Neural cell (in vitro differentiated cells): ENCODE results near the gene TNFSF15. TPM values are rescaled to one million over a fixed set of nuclear protein-coding genes. Genes with fewer than 3 reads are reported as not detected.

Source experiments
- H2AFZ ChIP-seq: fragments of 200-600, 300-800 bp; sonication (generic), shearing (Covaris generic); 2 replicates; pipeline ENCODE4 v1.6.0; 2014; ENCODE audit warnings: low read depth, mild to moderate bottlenecking, antibody characterized with exemption, low read length, moderate library complexity
- H3F3A ChIP-seq: fragments of 200-600 bp; shearing (Covaris generic); 2 replicates; pipeline ENCODE4 v1.6.1; 2016; ENCODE audit warnings: mild to moderate bottlenecking, moderate library complexity, mixed read lengths, antibody characterized with exemption, low read length; ENCODE audit not compliant: insufficient read depth, poor library complexity, severe bottlenecking
- H3K27ac ChIP-seq: fragments of 200-600, 300-800 bp; sonication (generic), shearing (Covaris generic); 2 replicates; pipeline ENCODE4 v1.5.1; 2014; ENCODE audit warnings: mild to moderate bottlenecking, low read length, moderate library complexity
- H3K27me3 ChIP-seq: fragments of 300-800, 200-600 bp; sonication (generic), shearing (Covaris generic); 2 replicates; pipeline ENCODE4 v1.6.0; 2014; ENCODE audit warnings: mild to moderate bottlenecking, low read depth, low read length, moderate library complexity; ENCODE audit not compliant: insufficient read depth
- H3K36me3 ChIP-seq: fragments of 300-800, 200-600 bp; sonication (generic), shearing (Covaris generic); 2 replicates; pipeline ENCODE4 v1.5.1; 2014; ENCODE audit warnings: mild to moderate bottlenecking, antibody characterized with exemption, low read length, moderate library complexity; ENCODE audit not compliant: insufficient read depth
- H3K4me2 ChIP-seq: fragments of 300-800, 200-600 bp; sonication (generic), shearing (Covaris generic); 2 replicates; pipeline ENCODE4 v1.6.0; 2014; ENCODE audit warnings: mild to moderate bottlenecking, low read length
- H3K4me3 ChIP-seq: fragments of 300-800, 200-600 bp; sonication (generic), shearing (Covaris generic); 2 replicates; pipeline ENCODE4 v1.5.1; 2014; ENCODE audit warnings: mild to moderate bottlenecking, low read length, moderate library complexity
- H3K79me2 ChIP-seq: fragments of 200-600 bp; shearing (Covaris generic); replicated peaks from 2 replicates; pipeline ENCODE4 v1.6.0; 2014; ENCODE audit warnings: mild to moderate bottlenecking, low read length, moderate library complexity; ENCODE audit not compliant: insufficient read depth
- H3K9ac ChIP-seq: fragments of 300-800, 200-600 bp; sonication (generic), shearing (Covaris generic); 2 replicates; pipeline ENCODE4 v1.6.1; 2016; ENCODE audit warnings: mild to moderate bottlenecking, low read length, mixed read lengths
- H3K9me2 ChIP-seq: fragments of 200-600 bp; shearing (Covaris generic); 2 replicates; pipeline ENCODE4 v1.6.1; 2016; ENCODE audit warnings: mild to moderate bottlenecking, low read length, mixed read lengths; ENCODE audit not compliant: insufficient read depth
- H3K9me3 ChIP-seq: fragments of 200-600, 300-800 bp; sonication (generic), shearing (Covaris generic); 2 replicates; pipeline ENCODE4 v1.6.1; 2016; ENCODE audit warnings: mild to moderate bottlenecking, mixed run types, low read length, moderate library complexity, mixed read lengths
- H4K20me1 ChIP-seq: fragments of 200-600 bp; shearing (Covaris generic); 2 replicates; pipeline ENCODE4 v1.6.1; 2016; ENCODE audit warnings: mild to moderate bottlenecking, mixed run types; ENCODE audit not compliant: insufficient read depth
- EP300 ChIP-seq: fragments of 450-650 bp; conservative IDR thresholded peaks from 2 replicates; pipeline ENCODE4 v1.6.1; 2014; ENCODE audit warnings: antibody characterized with exemption, mild to moderate bottlenecking, moderate library complexity; ENCODE audit not compliant: poor library complexity, severe bottlenecking
- EZH2 ChIP-seq: fragments of 200-600, 300-800 bp; shearing (Covaris generic), sonication (generic); IDR thresholded peaks from 2 replicates; pipeline ENCODE4 v1.6.1; 2014; ENCODE audit warnings: antibody characterized with exemption, low read length, borderline replicate concordance, mild to moderate bottlenecking; ENCODE audit not compliant: insufficient read depth, poor library complexity, severe bottlenecking
- MXI1 ChIP-seq: fragments of 450-650 bp; conservative IDR thresholded peaks from 2 replicates; pipeline ENCODE4 v1.6.1; 2014; ENCODE audit warnings: antibody characterized with exemption, mild to moderate bottlenecking; ENCODE audit not compliant: poor library complexity, severe bottlenecking
- POLR2AphosphoS5 ChIP-seq: IDR thresholded peaks from 2 replicates; pipeline ENCODE4 v1.6.1; 2012
- RAD21 ChIP-seq: fragments of 450-650 bp; conservative IDR thresholded peaks from 2 replicates; pipeline ENCODE4 v1.6.1; 2014; ENCODE audit warnings: antibody characterized with exemption, mild to moderate bottlenecking, moderate library complexity
- REST ChIP-seq: IDR thresholded peaks from 2 replicates; pipeline ENCODE4 v1.6.1; 2012; ENCODE audit warnings: borderline replicate concordance
- SMC3 ChIP-seq: fragments of 450-650 bp; conservative IDR thresholded peaks from 2 replicates; pipeline ENCODE4 v1.6.1; 2014; ENCODE audit warnings: antibody characterized with exemption, mild to moderate bottlenecking, moderate library complexity; ENCODE audit not compliant: poor library complexity
- TAF1 ChIP-seq: IDR thresholded peaks from 2 replicates; pipeline ENCODE4 v1.6.1; 2012; ENCODE audit warnings: low read depth
- polyA plus RNA-seq: library from polyadenylated mRNA; depleted of rRNA; stranded (reverse); fragments of >200 nt; gene quantifications from 2 replicates; pipeline ENCODE4 v1.2.3, GENCODE V29; 2014
- TF ChIP-seq, protein P1 (sequence below): fragments of 450-650 bp; IDR thresholded peaks from 2 replicates; pipeline ENCODE4 v1.5.1; 2014; ENCODE audit warnings: antibody characterized with exemption, mild to moderate bottlenecking, moderate library complexity; ENCODE audit not compliant: poor library complexity, severe bottlenecking

Gene TNFSF15
- polyA plus RNA-seq, 1 donor from 2014 or later, result not detected

DNA sequence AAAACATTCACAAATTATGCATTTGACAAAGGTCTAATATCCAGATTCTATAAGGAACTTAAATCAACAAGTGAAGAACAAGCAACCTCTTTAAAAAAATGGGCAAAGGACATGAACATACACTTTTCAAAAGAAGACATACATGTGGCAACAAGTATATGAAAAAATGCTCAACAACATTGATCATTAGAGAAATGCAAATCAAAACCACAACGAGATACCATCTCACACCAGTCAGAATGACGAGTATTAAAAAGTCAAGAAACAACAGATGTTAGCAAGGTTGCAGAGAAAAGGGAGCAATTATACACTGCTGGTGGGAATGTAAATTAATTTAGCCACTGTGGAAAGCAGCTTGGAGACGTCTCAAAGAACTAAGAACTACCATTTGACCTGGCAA is 38.9 kb upstream of the TNFSF15 start:
- no peaks in the 10 kb centered on the region for H3K27me3 ChIP-seq
- H3K36me3 ChIP-seq, result no peaks in the 10 kb centered on the region
- no peak overlapping the region for H3K4me3 ChIP-seq
- no peak overlapping the region for H2AFZ ChIP-seq
- H3K9ac ChIP-seq, result no peak overlapping the region
- H3K9me2 ChIP-seq, result no peaks in the 10 kb centered on the region
- no peak for TF ChIP-seq TAF1
- TF ChIP-seq POLR2AphosphoS5, result no peak
- no peak for TF ChIP-seq RAD21
- TF ChIP-seq EZH2, result no peak
- H3K9me3 ChIP-seq, result no peaks in the 10 kb centered on the region
- H3K27ac ChIP-seq, result no peak overlapping the region
- no peaks in the 10 kb centered on the region for H4K20me1 ChIP-seq
- no peak overlapping the region for H3K4me2 ChIP-seq
- no peaks in the 10 kb centered on the region for H3K79me2 ChIP-seq
- H3F3A ChIP-seq, result no peaks in the 10 kb centered on the region

GRCh38 chr9:114837923-114838322 is 32.1 kb upstream of the TNFSF15 start:
- no peaks in the 10 kb centered on the region for H4K20me1 ChIP-seq
- H3K9me2 ChIP-seq, result no peaks in the 10 kb centered on the region
- no peaks in the 10 kb centered on the region for H3K79me2 ChIP-seq
- no peaks in the 10 kb centered on the region for H3K36me3 ChIP-seq
- H3K9ac ChIP-seq, result no peak overlapping the region
- H3K4me2 ChIP-seq, result no peak overlapping the region
- no peaks in the 10 kb centered on the region for H3K9me3 ChIP-seq
- TF ChIP-seq SMC3, result no peak
- TF ChIP-seq TAF1, result no peak
- TF ChIP-seq REST, result no peak
- no peak for TF ChIP-seq POLR2AphosphoS5
- TF ChIP-seq EZH2, result no peak
- no peak for TF ChIP-seq RAD21
- TF ChIP-seq, protein P1, sequence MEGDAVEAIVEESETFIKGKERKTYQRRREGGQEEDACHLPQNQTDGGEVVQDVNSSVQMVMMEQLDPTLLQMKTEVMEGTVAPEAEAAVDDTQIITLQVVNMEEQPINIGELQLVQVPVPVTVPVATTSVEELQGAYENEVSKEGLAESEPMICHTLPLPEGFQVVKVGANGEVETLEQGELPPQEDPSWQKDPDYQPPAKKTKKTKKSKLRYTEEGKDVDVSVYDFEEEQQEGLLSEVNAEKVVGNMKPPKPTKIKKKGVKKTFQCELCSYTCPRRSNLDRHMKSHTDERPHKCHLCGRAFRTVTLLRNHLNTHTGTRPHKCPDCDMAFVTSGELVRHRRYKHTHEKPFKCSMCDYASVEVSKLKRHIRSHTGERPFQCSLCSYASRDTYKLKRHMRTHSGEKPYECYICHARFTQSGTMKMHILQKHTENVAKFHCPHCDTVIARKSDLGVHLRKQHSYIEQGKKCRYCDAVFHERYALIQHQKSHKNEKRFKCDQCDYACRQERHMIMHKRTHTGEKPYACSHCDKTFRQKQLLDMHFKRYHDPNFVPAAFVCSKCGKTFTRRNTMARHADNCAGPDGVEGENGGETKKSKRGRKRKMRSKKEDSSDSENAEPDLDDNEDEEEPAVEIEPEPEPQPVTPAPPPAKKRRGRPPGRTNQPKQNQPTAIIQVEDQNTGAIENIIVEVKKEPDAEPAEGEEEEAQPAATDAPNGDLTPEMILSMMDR, result no peak
- H3K27ac ChIP-seq, result no peak overlapping the region
- no peak overlapping the region for H2AFZ ChIP-seq
- no peaks in the 10 kb centered on the region for H3F3A ChIP-seq
- H3K4me3 ChIP-seq, result no peak overlapping the region
- no peaks in the 10 kb centered on the region for H3K27me3 ChIP-seq

- H3K27me3 ChIP-seq, result no peaks in the 10 kb centered on the region
- H2AFZ ChIP-seq, result no peak overlapping the region
- H3K27ac ChIP-seq, result no peak overlapping the region
- no peaks in the 10 kb centered on the region for H3K9me2 ChIP-seq
- H3K36me3 ChIP-seq, result no peaks in the 10 kb centered on the region
- no peaks in the 10 kb centered on the region for H4K20me1 ChIP-seq
- no peaks in the 10 kb centered on the region for H3K9me3 ChIP-seq
- H3F3A ChIP-seq, result no peaks in the 10 kb centered on the region
- H3K79me2 ChIP-seq, result no peaks in the 10 kb centered on the region
- H3K4me3 ChIP-seq, result no peak overlapping the region
- no peak overlapping the region for H3K9ac ChIP-seq
- no peak overlapping the region for H3K4me2 ChIP-seq
- TF ChIP-seq RAD21 (no peak), REST (no peak), EP300 (no peak), MXI1 (no peak), EZH2 (no peak), SMC3 (no peak), POLR2AphosphoS5 (no peak), TAF1 (no peak)
- TF ChIP-seq, protein P1, result no peak
Measured at GRCh38 chr9:114836769-114837168, 30.9 kb upstream of the TNFSF15 start.
